ENCODE results near the gene PGPEP1.
A peak's percentile ranks its signal among the peaks of the same experiment; 100 is the strongest.

Gene PGPEP1

GRCh38 chr19:18297308-18297707 is 43.1 kb upstream of the PGPEP1 start:
- H3K27ac ChIP-seq (ENCODE audit: insufficient read depth, low read length, poor library complexity, severe bottlenecking) = no peak overlapping the region
- H3K27me3 ChIP-seq (replicated peaks; ENCODE audit: control insufficient read depth, insufficient read depth, low read length, poor library complexity, severe bottlenecking) = no peaks in the 10 kb centered on the region
- no peaks in the 10 kb centered on the region for H3K9me3 ChIP-seq (ENCODE audit: control insufficient read depth, low read length)
- no peaks in the 10 kb centered on the region for H3K36me3 ChIP-seq (ENCODE audit: control insufficient read depth, insufficient read depth, low read length)
- DNase-seq = no peak
- no peak overlapping the region for H3K4me3 ChIP-seq (ENCODE audit: insufficient read depth, low read depth, low read length, poor library complexity, severe bottlenecking)
- H3K4me1 ChIP-seq (ENCODE audit: control insufficient read depth, insufficient read depth, low read length, poor library complexity, severe bottlenecking) = peaks cover 28% of the 10 kb centered on the region

- H3K4me1 ChIP-seq (ENCODE audit: control insufficient read depth, insufficient read depth, low read length, poor library complexity, severe bottlenecking) = peaks cover 24% of the 10 kb centered on the region
- no peaks in the 10 kb centered on the region for H3K9me3 ChIP-seq (ENCODE audit: control insufficient read depth, low read length)
- H3K27me3 ChIP-seq (replicated peaks; ENCODE audit: control insufficient read depth, insufficient read depth, low read length, poor library complexity, severe bottlenecking) = no peaks in the 10 kb centered on the region
- no peaks in the 10 kb centered on the region for H3K36me3 ChIP-seq (ENCODE audit: control insufficient read depth, insufficient read depth, low read length)
- no peak overlapping the region for H3K27ac ChIP-seq (ENCODE audit: insufficient read depth, low read length, poor library complexity, severe bottlenecking)
- no peak for DNase-seq
- H3K4me3 ChIP-seq (ENCODE audit: insufficient read depth, low read depth, low read length, poor library complexity, severe bottlenecking) = no peak overlapping the region
Measured at GRCh38 chr19:18298601-18299000, 41.8 kb upstream of the PGPEP1 start.

GRCh38 chr19:18299654-18300053 is 40.7 kb upstream of the PGPEP1 start:
- no peak for DNase-seq
- H3K27ac ChIP-seq (ENCODE audit: insufficient read depth, low read length, poor library complexity, severe bottlenecking) = no peak overlapping the region
- H3K27me3 ChIP-seq (replicated peaks; ENCODE audit: control insufficient read depth, insufficient read depth, low read length, poor library complexity, severe bottlenecking) = no peaks in the 10 kb centered on the region
- H3K4me1 ChIP-seq (ENCODE audit: control insufficient read depth, insufficient read depth, low read length, poor library complexity, severe bottlenecking) = peaks cover 20% of the 10 kb centered on the region
- no peaks in the 10 kb centered on the region for H3K9me3 ChIP-seq (ENCODE audit: control insufficient read depth, low read length)
- no peak overlapping the region for H3K4me3 ChIP-seq (ENCODE audit: insufficient read depth, low read depth, low read length, poor library complexity, severe bottlenecking)
- no peaks in the 10 kb centered on the region for H3K36me3 ChIP-seq (ENCODE audit: control insufficient read depth, insufficient read depth, low read length)

- Histone ChIP-seq H3K4me1 (ENCODE audit: control insufficient read depth, insufficient read depth, low read length, poor library complexity, severe bottlenecking) (peaks cover 30% of the 10 kb centered on the region), H3K9me3 (ENCODE audit: control insufficient read depth, low read length) (no peaks in the 10 kb centered on the region), H3K27ac (ENCODE audit: insufficient read depth, low read length, poor library complexity, severe bottlenecking) (peak overlapping the region; percentile 36), H3K27me3 (replicated peaks; ENCODE audit: control insufficient read depth, insufficient read depth, low read length, poor library complexity, severe bottlenecking) (no peaks in the 10 kb centered on the region), H3K4me3 (ENCODE audit: insufficient read depth, low read depth, low read length, poor library complexity, severe bottlenecking) (no peak overlapping the region), H3K36me3 (ENCODE audit: control insufficient read depth, insufficient read depth, low read length) (no peaks in the 10 kb centered on the region)
- no peak for DNase-seq
Measured at GRCh38 chr19:18300930-18301717, 39.3 kb upstream of the PGPEP1 start.

- Histone ChIP-seq H3K27me3 (replicated peaks; ENCODE audit: control insufficient read depth, insufficient read depth, low read length, poor library complexity, severe bottlenecking) (no peaks in the 10 kb centered on the region), H3K4me1 (ENCODE audit: control insufficient read depth, insufficient read depth, low read length, poor library complexity, severe bottlenecking) (peaks cover 36% of the 10 kb centered on the region), H3K9me3 (ENCODE audit: control insufficient read depth, low read length) (no peaks in the 10 kb centered on the region), H3K36me3 (ENCODE audit: control insufficient read depth, insufficient read depth, low read length) (no peaks in the 10 kb centered on the region), H3K4me3 (ENCODE audit: insufficient read depth, low read depth, low read length, poor library complexity, severe bottlenecking) (no peak overlapping the region), H3K27ac (ENCODE audit: insufficient read depth, low read length, poor library complexity, severe bottlenecking) (peak overlapping the region; percentile 36)
- DNase-seq = no peak
Measured at GRCh38 chr19:18301718-18302111, 38.7 kb upstream of the PGPEP1 start.

- DNase-seq = no peak
- Histone ChIP-seq H3K4me3 (ENCODE audit: insufficient read depth, low read depth, low read length, poor library complexity, severe bottlenecking) (peak overlapping the region; percentile 72), H3K4me1 (ENCODE audit: control insufficient read depth, insufficient read depth, low read length, poor library complexity, severe bottlenecking) (peaks cover 53% of the 10 kb centered on the region), H3K9me3 (ENCODE audit: control insufficient read depth, low read length) (no peaks in the 10 kb centered on the region), H3K27me3 (replicated peaks; ENCODE audit: control insufficient read depth, insufficient read depth, low read length, poor library complexity, severe bottlenecking) (no peaks in the 10 kb centered on the region), H3K36me3 (ENCODE audit: control insufficient read depth, insufficient read depth, low read length) (peaks cover 5% of the 10 kb centered on the region), H3K27ac (ENCODE audit: insufficient read depth, low read length, poor library complexity, severe bottlenecking) (peak overlapping the region; percentile 96)
Measured at GRCh38 chr19:18304208-18304457, 36.3 kb upstream of the PGPEP1 start.

- Histone ChIP-seq H3K27ac (ENCODE audit: insufficient read depth, low read length, poor library complexity, severe bottlenecking) (peak overlapping the region; percentile 96), H3K27me3 (replicated peaks; ENCODE audit: control insufficient read depth, insufficient read depth, low read length, poor library complexity, severe bottlenecking) (no peaks in the 10 kb centered on the region), H3K9me3 (ENCODE audit: control insufficient read depth, low read length) (no peaks in the 10 kb centered on the region), H3K4me1 (ENCODE audit: control insufficient read depth, insufficient read depth, low read length, poor library complexity, severe bottlenecking) (peaks cover 53% of the 10 kb centered on the region), H3K36me3 (ENCODE audit: control insufficient read depth, insufficient read depth, low read length) (peaks cover 10% of the 10 kb centered on the region), H3K4me3 (ENCODE audit: insufficient read depth, low read depth, low read length, poor library complexity, severe bottlenecking) (peak overlapping the region; percentile 72)
- peak; percentile 69 to 79 (median 72) for DNase-seq
Measured at GRCh38 chr19:18304458-18305310, 35.7 kb upstream of the PGPEP1 start.

- peak overlapping the region; percentile 96 for H3K27ac ChIP-seq (ENCODE audit: insufficient read depth, low read length, poor library complexity, severe bottlenecking)
- no peaks in the 10 kb centered on the region for H3K9me3 ChIP-seq (ENCODE audit: control insufficient read depth, low read length)
- DNase-seq = no peak
- H3K36me3 ChIP-seq (ENCODE audit: control insufficient read depth, insufficient read depth, low read length) = peaks cover 12% of the 10 kb centered on the region
- peaks cover 53% of the 10 kb centered on the region for H3K4me1 ChIP-seq (ENCODE audit: control insufficient read depth, insufficient read depth, low read length, poor library complexity, severe bottlenecking)
- H3K27me3 ChIP-seq (replicated peaks; ENCODE audit: control insufficient read depth, insufficient read depth, low read length, poor library complexity, severe bottlenecking) = no peaks in the 10 kb centered on the region
- H3K4me3 ChIP-seq (ENCODE audit: insufficient read depth, low read depth, low read length, poor library complexity, severe bottlenecking) = peak overlapping the region; percentile 39
Measured at GRCh38 chr19:18306209-18306887, 34.0 kb upstream of the PGPEP1 start.

GRCh38 chr19:18306888-18307260 is 33.5 kb upstream of the PGPEP1 start:
- no peaks in the 10 kb centered on the region for H3K27me3 ChIP-seq (replicated peaks; ENCODE audit: control insufficient read depth, insufficient read depth, low read length, poor library complexity, severe bottlenecking)
- peaks cover 53% of the 10 kb centered on the region for H3K4me1 ChIP-seq (ENCODE audit: control insufficient read depth, insufficient read depth, low read length, poor library complexity, severe bottlenecking)
- no peaks in the 10 kb centered on the region for H3K9me3 ChIP-seq (ENCODE audit: control insufficient read depth, low read length)
- peaks cover 18% of the 10 kb centered on the region for H3K36me3 ChIP-seq (ENCODE audit: control insufficient read depth, insufficient read depth, low read length)
- H3K4me3 ChIP-seq (ENCODE audit: insufficient read depth, low read depth, low read length, poor library complexity, severe bottlenecking) = peak overlapping the region; percentile 39
- no peak for DNase-seq
- H3K27ac ChIP-seq (ENCODE audit: insufficient read depth, low read length, poor library complexity, severe bottlenecking) = peak overlapping the region; percentile 96

GRCh38 chr19:18307271-18307681 is 33.1 kb upstream of the PGPEP1 start:
- Histone ChIP-seq H3K4me3 (ENCODE audit: insufficient read depth, low read depth, low read length, poor library complexity, severe bottlenecking) (peak overlapping the region; percentile 39), H3K9me3 (ENCODE audit: control insufficient read depth, low read length) (no peaks in the 10 kb centered on the region), H3K27ac (ENCODE audit: insufficient read depth, low read length, poor library complexity, severe bottlenecking) (peak overlapping the region; percentile 96), H3K4me1 (ENCODE audit: control insufficient read depth, insufficient read depth, low read length, poor library complexity, severe bottlenecking) (peaks cover 53% of the 10 kb centered on the region), H3K27me3 (replicated peaks; ENCODE audit: control insufficient read depth, insufficient read depth, low read length, poor library complexity, severe bottlenecking) (no peaks in the 10 kb centered on the region), H3K36me3 (ENCODE audit: control insufficient read depth, insufficient read depth, low read length) (peaks cover 22% of the 10 kb centered on the region)
- peak in 1 of 3 donors; percentile 29 for DNase-seq

All from effector memory CD4-positive, alpha-beta T cell (primary cell).